Loucy (cell line): ENCODE results near the gene PSMA4.

ENCODE experiments used
- CTCF ChIP-seq: fragments of 200-600 bp; sonication (generic); conservative IDR thresholded peaks from 2 replicates; pipeline ENCODE4 v1.5.1; 2014; ENCODE audit warnings: mild to moderate bottlenecking, antibody characterized with exemption, low read length
- EZH2phosphoT487 ChIP-seq: fragments of 200-600 bp; IDR thresholded peaks from 2 replicates; pipeline ENCODE4 v1.6.1; 2018; ENCODE audit warnings: antibody characterized with exemption, mild to moderate bottlenecking, moderate library complexity, borderline replicate concordance

GRCh38 chr15:78507831-78508160 is 32.4 kb upstream of the PSMA4 start:
- no peak for TF ChIP-seq CTCF
- TF ChIP-seq EZH2phosphoT487: no peak
